NCI-H1092 (cell line): ENCODE data around the gene SYT6.

Source experiments
- DNase-seq: peaks from one replicate; lab custom pipeline; 2025; lab: John Stamatoyannopoulos, UW

The SYT6 gene

DNA sequence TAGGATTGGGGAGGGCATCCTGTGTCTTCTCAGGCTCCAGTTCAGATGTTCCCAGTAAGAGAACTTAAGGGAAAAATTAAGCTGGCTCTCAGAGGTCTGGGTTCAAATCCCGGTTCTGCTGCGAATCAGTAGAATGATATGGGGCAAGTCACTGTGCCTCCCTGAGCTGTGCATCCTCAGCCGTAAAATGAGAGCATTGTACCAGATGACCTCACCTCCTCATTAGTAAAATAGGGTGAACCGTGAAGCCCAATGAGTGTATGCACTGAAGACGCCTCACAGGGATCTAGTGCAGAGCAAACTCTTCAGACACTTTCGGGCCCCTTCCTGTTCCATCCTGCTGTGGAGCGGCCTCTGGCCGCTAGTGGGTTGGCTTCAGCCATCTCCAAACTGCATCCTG, 36.0 kb downstream of the SYT6 start:
- DNase-seq: no peak

DNA sequence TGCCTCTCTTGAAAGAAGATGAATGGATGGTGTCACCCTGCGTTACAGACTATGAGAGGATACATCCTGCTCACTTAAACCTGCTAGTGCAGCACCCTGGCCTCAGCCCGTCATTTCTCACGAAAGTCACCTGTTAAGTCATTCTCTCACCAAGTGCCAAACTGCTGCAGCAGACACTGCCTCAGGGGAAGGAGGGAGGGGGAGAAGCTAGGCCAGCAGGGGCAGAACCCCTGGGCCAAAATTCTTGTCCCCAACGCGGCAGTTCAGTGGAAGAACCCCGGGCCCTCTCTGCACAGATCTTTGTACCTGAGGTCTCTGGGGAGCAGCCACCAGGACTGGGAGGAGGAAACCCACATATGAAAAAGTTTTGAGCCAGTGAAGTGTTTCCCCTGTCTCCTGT, 37.6 kb downstream of the SYT6 start:
- DNase-seq: no peak

DNA sequence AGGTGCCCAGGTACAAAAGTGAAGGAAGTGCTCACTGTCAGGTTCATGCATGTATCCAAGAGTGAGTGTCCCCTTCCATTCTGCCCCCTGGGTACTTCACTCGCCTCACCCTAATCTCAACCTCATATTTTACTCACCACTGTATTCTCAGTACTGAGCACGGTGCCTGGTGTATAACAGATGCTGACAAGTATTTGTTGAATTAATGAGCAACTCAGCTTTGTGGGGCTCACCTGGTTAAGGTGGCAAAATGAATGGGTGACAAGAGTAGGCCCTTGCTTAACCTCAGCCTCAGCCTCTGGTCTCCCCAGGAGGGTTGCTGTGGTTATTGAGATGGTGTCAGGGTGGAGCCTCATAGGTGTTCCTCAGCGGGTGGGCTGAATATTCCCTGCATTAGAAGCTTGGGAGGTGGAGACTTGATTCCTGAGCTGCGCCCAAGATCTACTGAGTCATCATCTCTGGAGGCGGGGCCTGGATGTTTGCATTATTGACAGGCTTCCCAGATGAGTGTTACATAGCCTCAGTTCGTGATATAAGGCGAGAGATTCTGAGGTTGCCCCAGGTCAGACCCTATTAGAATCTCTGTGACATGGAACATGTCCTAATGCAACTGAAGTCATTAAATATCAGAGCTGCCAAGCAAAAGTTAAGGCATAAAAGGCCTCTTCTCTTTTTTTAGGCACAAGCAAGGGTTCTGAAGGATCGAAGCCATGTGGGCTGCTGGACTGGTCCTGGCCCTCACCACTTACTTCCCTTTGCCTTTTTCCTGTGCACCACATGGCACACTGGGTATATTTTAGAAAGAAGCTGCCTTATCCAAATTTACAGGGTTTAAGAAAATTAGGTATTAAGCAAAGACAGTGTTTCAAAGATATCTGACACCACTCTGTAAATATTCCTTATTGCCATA, 39.2 kb downstream of the SYT6 start:
- no peak for DNase-seq

DNA sequence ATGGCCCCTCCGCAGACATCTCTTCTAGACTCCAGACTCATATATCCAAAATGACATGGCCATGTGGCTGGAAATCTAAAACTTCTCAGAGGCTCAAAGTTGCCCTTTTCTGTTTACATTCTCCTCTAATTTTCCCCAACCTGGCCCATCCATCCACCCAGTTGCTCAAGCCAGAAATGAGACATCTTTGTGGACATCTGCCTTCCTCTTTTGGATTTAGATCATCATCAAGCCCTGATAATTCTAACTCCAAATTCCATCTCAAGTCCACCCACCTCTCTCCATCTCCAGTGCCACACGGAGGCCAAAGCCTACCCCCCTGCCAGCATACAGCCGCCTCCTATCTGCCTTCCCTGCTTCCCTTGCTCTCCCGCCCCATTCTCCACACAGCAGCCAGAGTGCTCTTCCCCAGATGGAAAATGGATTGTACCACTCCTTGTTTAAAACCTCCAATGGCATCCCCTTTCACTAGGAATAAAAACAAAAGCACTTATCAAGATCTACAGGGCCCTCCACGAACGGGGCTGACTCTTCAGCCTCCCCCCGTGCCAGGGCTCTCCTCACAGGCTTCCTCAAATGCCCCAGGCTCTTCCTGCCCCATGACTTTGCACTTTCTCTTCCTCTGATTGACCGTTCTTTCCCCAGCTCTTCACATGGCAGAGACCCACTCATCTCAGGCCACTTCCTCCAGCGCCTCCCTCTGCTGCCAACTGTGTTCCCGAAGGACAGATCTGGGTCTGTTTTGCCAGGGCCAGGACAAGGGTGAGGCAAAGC, 40.1 kb downstream of the SYT6 start:
- DNase-seq: no peak

DNA sequence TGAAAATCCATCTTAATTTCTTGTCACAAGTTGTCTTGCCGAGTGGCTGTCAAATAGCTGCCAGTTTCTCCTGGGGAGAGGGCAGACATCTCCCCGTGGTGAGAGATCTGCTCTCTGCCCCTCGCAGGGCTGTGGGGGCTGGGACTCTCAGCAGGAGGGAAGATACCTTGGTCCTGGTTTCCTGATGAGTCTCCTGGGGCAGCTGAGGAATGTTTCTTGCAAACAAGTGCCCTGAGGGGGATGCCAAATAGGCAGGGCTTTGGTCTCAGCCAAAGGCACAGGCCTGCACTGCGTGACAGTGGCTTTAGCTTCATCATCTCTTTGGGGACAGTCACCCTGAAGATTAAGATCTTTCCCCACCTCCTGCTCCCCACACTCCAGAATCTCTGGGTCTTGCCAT, 40.9 kb downstream of the SYT6 start:
- no peak for DNase-seq

DNA sequence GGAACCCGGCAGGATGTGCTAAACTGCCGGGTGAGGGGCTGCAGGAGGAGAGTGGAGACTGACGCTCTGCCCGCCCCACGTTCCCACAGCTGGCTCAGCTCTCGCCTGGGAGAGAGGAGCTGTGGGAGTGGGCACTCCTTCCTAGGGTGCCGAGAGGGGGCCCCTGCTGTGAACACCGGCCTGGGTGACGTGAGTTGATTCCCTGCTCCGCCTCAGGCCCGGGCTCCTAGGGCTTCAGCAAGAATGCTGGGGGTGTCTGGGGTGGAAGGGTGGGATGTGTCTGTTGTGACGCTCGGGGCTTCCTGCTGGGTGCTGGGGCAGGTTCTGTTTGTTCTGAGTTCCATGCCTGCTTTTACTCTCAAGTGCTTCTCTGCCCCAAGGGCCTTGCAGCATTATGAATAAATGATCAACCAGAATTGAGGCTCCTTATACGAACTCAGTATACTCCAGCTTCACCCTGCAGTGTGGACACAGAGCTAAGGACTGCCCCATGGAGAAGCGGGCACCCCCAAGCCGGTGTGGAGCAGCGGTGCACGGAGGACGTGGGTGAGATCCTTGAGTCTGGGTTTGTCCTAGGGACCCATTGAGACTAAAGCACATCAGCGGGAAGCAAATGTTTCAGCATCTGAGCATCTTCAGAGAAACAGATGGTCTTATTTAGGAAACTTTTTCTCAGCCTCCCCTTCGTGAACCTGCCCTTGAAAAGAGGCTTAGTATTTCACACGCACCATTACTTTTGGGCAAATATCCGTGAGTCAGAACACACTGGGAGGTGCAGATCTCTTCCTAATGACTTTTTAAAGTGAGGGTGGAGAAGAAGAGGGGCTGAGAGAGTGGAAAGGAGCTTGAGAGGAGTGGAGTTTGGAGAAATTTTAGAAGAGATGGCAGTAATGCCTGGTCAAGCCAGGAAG, 41.7 kb downstream of the SYT6 start:
- no peak for DNase-seq

DNA sequence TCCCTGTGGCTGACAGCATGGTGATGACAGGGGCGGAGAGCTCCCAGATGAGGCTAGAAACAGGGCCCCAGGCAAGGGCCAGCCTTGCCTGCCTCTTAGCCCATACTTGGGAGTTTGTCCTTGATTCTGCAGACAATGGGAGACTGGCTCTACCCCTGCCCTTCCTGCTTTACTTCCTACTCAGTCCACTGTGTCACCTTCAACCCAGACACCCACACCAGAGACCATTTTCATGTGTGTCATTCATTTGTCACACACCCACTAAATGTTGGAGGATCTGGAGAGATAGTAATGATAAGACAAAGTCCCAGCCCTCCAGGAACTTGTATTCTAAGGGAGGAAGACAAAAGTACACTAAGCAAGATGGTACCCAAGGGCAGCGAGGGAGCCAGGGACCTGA, 43.7 kb downstream of the SYT6 start:
- no peak for DNase-seq

DNA sequence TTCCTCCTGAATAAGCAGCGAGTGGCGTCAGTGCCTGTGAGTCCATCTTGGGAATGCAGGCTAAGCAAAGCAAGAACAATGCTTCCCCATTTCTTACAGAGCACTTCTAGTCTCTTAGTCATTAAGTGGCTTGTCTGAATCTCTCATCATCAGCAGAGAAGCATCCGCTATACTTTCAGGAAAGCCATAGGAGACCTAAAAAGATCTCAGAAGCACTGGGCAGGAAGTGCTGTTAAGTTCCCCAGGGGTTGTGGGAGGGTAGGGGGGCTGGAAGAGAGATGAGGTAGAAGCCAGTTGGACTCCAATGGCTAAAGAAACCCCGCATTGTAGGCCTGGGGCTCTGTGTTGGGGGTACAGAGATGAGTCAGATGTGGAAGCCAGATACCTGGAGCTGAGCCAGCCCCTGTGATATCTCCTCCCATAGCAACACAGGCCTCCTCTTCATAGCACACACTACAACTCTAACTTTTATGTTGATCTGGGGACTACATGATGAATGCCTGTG, 44.9 kb downstream of the SYT6 start:
- DNase-seq: no peak

DNA sequence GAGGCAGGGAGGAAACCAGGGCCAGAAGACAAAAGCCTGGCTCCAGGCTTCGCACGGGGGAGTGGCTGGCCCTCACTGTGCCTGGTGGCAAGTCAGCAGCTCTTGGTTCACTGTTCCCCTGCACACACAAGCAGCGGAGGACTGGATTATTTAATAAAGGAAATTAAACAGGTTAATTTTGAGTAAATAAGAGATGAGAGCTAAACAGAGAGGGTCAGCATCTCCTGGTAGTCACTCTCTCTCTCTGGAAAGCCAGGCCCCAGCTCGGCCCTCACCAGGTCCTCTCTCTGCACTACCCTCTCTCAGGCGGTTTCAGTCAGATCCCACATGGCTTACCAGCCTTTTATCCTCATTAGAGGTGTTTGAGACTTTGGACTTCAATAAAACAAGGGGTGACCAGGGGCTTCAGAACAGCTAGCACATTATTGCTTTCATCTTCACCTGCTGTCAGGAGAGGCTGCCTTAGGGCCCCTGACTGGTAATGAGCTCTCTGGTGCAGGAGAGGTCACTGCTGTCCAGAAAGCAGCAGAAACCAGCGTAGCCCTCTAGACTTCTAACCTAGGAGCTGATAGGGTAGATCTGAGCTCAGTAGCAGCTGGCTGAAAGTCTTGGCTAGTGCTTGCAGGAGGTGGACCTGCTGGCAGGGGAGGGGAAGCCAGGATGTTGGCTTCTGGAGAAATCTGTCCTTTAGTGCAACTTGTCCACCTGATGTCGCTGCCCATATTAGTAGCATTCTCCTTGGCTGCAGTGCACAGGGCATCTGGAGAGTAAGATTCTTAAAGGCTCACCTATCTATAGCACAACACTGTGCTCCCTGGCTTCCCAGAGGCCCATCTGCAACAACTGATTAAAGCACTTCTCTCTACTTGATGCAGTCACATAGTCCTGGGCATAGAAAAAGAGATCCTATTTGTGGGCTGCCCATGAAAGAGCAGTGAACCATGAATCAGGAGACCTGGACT, 45.9 kb downstream of the SYT6 start:
- DNase-seq: peak; percentile 58

DNA sequence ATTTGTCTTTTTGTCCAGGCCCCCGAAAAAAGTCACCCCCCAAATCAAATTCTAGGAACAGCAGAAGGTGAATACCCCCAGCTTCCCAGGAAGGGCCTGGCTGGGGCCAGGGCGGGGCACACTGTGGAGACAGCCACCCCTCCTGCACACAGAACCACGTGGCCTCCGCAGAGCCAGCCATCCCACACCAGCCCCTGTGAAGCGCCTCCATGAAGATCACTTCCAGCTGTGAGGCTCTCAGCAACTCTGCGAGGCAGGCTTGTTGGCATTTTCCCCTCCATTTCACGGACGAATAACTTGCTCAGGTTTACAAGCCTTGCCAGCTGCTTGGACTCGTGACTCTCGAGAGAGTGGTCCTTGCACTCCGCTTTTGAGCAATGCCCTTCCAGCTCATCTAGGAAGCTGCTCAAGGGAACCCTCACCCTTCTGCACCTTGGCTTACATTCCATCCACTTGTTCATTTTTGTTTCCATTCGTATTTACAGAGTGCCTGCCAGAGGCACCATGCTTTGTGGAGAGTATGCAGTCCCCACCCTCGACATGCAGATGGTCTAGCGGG, 48.2 kb downstream of the SYT6 start:
- DNase-seq: peak; percentile 80

DNA sequence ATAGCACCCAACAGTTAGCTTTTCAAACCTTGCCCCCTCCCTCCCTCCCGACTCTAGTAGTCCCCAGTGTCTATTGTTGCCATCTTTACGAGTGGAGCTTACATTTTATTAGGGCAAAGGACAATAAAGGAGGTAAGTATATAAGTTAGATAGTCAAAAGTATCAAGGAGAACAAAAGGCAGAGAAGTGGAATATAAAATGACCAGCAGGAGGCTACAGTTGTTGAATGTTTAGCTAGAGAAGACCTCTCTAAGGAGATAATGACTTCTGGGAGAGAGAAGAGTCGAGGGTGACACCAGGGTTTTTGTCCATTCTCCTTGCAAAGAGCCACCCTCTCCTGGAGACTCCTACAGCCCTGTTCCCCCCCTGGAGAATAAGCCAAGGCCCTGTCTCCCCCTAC, 48.7 kb downstream of the SYT6 start:
- DNase-seq: no peak

DNA sequence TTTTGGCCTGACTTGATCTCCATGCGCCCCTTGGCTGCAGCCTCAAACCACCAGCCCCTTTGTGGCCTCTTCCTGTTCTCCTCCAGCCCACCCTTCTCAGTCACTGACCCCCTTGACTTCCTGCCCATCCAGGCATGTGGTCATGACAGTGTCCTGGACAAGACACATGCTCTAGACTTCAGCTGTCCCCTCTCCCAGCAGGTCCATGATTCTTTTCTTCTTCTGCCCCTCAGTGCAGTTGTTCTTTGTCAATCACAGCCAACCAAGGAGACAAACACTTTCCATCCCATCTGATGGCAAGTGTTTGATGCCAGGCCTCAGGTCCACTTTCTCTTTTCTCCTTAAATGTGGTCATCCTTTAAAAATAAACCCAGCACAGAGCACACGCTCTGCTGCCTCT, 49.7 kb downstream of the SYT6 start:
- no peak for DNase-seq

DNA sequence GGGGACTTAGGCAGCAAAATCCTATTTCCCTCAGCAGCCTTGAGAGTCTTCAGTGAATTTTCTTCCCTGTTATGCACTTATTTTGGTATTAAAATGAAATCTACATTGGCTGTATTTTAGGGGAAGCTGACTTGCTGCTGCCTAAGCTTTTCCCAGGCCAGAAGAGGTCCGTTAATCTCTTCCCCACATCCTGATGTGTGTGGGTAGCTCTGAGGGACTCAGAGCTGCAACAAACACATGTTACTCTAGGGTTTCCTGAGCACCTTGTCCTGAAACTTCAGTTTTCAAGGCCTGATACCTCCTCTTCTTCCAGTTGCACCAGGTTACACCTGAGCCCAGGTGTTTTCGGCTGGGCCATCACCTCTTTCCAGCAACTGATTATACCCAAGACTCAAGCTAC, 51.5 kb downstream of the SYT6 start:
- DNase-seq: no peak

DNA sequence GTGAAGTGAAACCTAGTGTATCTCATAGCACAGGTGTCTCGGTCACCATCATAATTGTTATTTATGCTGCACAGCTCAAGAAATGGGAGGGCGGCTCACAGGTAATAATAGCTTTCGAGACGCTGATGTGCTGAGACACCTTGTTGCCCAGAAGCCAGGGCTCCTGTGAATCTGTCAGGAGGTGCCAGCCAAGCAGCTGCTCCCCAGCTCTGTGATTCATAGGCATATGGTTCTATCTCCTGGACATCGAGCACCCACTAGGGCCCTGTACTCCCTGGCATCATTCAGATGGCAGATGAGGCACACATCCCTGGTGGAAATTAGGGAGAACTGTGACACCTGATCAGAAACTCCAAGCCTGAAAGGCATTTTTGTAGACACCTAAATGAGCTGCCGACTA, 53.5 kb downstream of the SYT6 start:
- no peak for DNase-seq

DNA sequence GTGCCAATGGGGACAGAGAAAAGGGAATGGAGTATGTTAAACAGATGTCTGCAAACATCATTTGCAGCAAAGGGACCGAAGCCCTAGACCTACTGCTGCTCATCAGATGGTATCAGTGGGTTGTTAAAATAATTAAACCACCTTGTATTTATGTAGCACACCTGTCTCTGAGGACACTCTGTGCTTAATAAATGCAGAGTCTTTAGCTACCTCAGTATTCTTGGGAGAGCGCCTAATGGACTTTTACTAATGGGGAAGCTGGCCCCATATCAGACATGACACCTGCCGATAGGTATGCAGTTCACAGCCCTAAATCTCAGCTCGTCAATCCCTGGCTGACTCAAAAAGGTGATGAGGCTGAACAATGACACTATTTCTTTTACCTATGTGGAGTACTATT, 54.4 kb downstream of the SYT6 start:
- no peak for DNase-seq

DNA sequence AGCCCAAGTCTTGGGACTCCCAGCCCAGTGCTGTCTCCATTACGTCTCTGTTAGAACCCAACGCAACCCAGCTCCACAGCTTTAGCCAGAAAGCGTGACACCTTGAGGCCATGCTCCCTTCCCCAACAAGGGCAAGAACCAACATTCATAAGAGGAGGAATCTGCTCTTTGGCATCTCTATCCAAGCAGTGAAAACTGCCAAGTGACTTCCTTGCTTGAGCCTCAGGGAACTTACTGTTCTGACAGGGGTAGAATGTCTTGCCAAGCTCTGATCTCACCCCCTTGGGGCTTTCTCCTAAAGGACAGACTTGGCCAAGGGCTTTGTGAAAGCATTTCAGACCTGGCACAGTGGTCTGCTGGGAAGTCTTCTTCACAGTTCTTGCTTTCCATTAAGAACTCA, 56.6 kb downstream of the SYT6 start:
- DNase-seq: no peak

DNA sequence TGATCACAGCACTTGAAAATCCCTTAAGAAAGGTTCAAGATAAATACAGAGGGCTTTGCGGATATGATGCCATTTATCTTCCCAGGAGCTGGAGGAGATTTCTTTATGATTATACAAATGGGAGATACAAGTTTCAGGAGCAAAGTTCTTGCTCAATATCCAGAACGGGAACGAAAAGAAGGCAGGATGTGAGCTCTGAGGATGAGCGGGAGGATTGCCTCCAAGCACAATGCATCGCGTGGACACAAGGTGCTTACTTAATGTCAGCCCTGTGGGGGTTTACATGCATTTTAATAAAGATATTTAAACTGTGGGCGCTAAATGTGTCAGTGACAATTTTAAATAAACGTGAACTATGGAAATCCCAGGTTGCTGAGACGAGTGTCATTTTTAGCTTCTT, 59.0 kb downstream of the SYT6 start:
- DNase-seq: no peak

DNA sequence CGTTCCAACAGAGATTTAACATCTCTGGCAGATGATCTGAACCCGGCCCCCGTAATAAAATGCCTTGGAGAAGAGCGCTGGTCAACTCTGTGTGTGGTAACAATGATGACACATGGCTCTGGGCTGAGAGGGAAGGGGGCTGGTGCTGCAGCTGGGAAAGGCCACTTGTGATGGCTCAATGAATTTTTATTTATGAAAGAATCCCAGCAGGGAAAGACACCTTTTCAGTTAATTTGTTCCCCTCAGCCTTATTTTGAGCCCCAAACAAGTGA, 59.4 kb downstream of the SYT6 start:
- no peak for DNase-seq

DNA sequence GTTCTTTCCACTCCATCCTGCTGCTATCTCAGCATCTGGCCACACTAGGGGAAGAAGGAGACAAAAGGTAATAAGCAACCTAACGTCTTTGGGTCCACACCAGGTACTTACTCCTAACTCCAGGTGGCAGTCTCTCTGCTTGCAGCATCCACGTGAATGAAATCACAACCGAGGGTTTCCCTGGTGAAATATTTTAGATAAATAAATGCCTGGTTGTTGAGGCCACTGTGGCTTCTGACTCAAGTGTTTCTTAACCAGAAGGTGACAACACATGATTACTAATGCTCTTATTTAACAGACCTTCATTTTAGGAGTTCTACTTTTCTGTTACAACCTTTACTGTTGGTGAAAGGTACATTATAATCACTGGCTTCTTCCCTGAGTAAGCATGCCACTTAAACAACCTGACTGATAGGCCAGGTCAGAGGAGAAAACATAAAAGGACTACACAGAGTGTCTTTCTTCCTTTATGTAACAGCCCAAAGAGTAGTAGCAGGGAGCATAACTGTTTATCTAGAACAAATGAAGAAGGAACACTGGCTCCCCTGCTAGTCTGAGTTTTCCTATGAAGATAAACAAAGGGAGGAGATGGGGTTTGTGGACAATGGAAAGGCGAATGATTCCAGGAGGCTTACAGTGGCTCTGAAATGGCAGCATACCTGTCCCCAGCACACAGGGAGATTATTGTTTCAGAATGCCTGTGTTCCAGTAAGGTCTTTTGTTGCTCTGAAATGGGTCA, 59.9 kb downstream of the SYT6 start:
- DNase-seq: no peak
